Body of pancreas (tissue), 4 donors: Measurements from ENCODE around the gene RASA3.

ENCODE experiments used
- POLR2A ChIP-seq, 3 donors: fragments of 450-650 bp; IDR thresholded peaks; one replicate each; pipeline ENCODE4 v1.6.1; 2016; ENCODE audit warnings: antibody characterized with exemption in 3 of 3, mild to moderate bottlenecking in 2 of 3
- TF ChIP-seq, protein P1 (sequence below), 7 experiments: fragments of 450-650 bp in 4 of 7; fragments of 200-600 bp in 3 of 7; sonication (generic) in 3 of 7; IDR thresholded peaks; one replicate each; pipeline ENCODE4 v1.5.1; 2016 to 2019; ENCODE audit warnings: antibody characterized with exemption in 7 of 7

DNA sequence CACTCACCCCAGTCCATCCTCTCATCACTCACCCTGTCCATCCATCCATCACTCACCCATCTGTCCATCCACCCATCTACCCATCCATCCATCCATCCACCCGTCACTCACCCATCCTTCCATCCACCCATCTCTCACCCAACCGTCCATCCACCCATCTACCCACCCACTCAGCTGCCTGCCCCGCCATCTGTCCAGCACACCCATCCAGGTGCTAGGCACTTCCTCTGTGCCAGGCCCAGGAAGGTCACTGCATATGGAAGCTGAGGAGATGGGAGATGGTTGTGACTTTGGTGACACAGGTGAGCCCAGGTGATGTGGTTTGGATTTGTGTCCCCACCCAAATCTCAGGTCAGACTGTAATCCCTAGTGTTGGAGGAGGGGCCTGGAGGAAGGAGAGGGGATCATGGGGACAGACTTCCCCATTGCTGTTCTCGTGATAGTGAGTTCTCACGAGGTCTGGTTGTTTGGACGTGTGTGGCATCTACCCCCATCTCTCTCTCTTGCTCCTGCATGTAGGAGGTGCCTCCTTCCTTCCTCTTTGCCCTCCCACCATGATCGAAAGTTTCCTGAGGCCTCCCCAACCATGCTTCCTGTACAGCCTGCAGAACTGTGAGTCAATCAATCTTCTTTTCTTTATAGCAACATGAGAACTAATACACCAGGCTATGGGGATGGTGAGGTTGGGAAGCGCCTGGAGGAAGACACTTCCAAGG, 142.7 kb downstream of the RASA3 start:
- TF ChIP-seq POLR2A (IDR thresholded peaks at IDR 0.05): no peak
- TF ChIP-seq, protein P1, sequence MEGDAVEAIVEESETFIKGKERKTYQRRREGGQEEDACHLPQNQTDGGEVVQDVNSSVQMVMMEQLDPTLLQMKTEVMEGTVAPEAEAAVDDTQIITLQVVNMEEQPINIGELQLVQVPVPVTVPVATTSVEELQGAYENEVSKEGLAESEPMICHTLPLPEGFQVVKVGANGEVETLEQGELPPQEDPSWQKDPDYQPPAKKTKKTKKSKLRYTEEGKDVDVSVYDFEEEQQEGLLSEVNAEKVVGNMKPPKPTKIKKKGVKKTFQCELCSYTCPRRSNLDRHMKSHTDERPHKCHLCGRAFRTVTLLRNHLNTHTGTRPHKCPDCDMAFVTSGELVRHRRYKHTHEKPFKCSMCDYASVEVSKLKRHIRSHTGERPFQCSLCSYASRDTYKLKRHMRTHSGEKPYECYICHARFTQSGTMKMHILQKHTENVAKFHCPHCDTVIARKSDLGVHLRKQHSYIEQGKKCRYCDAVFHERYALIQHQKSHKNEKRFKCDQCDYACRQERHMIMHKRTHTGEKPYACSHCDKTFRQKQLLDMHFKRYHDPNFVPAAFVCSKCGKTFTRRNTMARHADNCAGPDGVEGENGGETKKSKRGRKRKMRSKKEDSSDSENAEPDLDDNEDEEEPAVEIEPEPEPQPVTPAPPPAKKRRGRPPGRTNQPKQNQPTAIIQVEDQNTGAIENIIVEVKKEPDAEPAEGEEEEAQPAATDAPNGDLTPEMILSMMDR (IDR thresholded peaks at IDR 0.05): no peak
